ENCODE measurements around the gene ZGLP1. TPM values are rescaled to one million over a fixed set of nuclear protein-coding genes. Genes with fewer than 3 reads are reported as not detected.

ZGLP1 gene
- total RNA-seq, 1 experiment from 2014 or later, result 1.8 TPM

DNA sequence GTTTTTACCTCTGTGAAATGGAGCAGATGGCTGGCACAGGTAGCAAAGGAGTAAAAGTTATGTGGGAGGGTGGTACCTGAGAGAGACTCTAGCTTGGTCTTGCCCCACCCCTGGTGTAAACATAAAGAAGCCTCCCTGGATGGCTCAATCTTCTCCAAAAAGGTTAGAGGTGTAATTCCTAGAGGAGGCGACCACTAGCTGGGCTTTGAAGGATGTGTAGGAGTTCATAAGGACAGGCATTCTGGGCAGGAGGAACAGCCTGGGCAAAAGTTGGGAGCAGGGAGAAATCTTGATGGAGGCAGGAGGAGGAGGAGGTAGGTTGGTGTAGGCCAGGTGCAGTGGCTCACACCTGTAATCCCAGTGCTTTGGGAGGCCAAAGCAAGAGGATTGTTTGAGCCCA lies 30.7 kb downstream of the ZGLP1 start:
- ATAC-seq (no peak), DNase-seq (no peak)
- H3K4me1 ChIP-seq (ENCODE audit: insufficient read depth, low read length), result peaks cover 7% of the 10 kb centered on the region
- H3K36me3 ChIP-seq (ENCODE audit: low read depth, low read length), result no peaks in the 10 kb centered on the region
- ChIA-PET CTCF (no interaction called here), POLR2A (ENCODE audit: unreplicated experiment) (no interaction called here)
- H3K27ac ChIP-seq (ENCODE audit: low read length), result no peak overlapping the region
- intact Hi-C loops (cut with micrococcal nuclease), result no loop called here
- H3K79me2 ChIP-seq (ENCODE audit: low read length), result no peaks in the 10 kb centered on the region
- no peaks in the 10 kb centered on the region for H3F3A ChIP-seq (ENCODE audit: low read length, unreplicated experiment)
- no peaks in the 10 kb centered on the region for H4K20me1 ChIP-seq (ENCODE audit: low read length)
- no peak for TF ChIP-seq EZH2 (IDR thresholded peaks at IDR 0.05; ENCODE audit: low read length, unreplicated experiment)
- no peak for TF ChIP-seq EZH2phosphoT487 (IDR thresholded peaks at IDR 0.05; ENCODE audit: borderline replicate concordance, low read length)
- TF ChIP-seq, protein P1, sequence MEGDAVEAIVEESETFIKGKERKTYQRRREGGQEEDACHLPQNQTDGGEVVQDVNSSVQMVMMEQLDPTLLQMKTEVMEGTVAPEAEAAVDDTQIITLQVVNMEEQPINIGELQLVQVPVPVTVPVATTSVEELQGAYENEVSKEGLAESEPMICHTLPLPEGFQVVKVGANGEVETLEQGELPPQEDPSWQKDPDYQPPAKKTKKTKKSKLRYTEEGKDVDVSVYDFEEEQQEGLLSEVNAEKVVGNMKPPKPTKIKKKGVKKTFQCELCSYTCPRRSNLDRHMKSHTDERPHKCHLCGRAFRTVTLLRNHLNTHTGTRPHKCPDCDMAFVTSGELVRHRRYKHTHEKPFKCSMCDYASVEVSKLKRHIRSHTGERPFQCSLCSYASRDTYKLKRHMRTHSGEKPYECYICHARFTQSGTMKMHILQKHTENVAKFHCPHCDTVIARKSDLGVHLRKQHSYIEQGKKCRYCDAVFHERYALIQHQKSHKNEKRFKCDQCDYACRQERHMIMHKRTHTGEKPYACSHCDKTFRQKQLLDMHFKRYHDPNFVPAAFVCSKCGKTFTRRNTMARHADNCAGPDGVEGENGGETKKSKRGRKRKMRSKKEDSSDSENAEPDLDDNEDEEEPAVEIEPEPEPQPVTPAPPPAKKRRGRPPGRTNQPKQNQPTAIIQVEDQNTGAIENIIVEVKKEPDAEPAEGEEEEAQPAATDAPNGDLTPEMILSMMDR (conservative IDR thresholded peaks at IDR 0.05; ENCODE audit: low read depth, low read length), result no peak
- H2AFZ ChIP-seq (ENCODE audit: low read length), result no peak overlapping the region
- BruUV-seq (replicated peaks), result no TSS peak
- no peak overlapping the region for H3K4me2 ChIP-seq (ENCODE audit: low read length)
- H3K4me3 ChIP-seq (ENCODE audit: low read length), result no peak overlapping the region
- H3K9me2 ChIP-seq (replicated peaks; ENCODE audit: low read length), result no peaks in the 10 kb centered on the region
- no peaks in the 10 kb centered on the region for H3K27me3 ChIP-seq (ENCODE audit: low read length)
- H3K9me3 ChIP-seq (ENCODE audit: low read length), result no peaks in the 10 kb centered on the region
- no peak overlapping the region for H3K9ac ChIP-seq (ENCODE audit: low read length)

DNA sequence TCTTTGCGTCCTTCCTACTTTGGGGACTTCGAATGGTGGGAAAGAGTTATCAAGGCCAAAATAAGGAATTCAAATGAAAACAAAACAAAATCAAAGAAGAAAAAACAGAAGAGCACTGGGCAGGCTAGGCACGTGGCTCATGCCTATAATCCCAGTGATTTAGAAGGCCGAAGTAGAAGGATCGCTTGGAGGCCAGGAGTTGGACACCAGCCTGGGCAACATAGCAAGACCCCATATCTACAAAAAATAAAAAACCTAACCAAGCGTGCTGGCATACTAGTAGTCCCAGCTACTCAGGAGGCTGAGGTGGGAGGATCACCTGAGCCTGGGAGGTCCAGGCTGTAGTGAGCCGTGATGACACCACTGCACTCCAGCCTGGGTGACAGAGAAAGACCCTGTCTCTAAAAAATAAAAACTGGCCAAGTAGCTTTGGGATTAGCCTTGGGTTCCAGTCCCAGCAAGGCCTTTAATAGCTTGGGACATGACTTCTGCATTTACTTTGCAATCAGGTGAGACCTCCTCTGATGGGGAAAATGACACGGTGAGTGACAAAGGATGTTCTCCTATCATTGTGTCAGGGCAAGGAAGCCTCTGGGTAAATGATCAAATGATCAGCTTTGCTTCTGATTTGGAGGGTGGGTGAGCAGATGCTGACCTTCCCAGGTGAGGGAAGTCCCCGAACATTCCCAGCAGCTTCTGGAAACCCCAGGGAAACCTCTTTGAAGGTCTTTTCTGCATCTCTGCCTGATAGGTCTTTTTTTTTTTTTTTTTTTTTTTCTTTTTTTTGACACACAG lies 31.6 kb downstream of the ZGLP1 start:
- TF ChIP-seq EZH2phosphoT487 (IDR thresholded peaks at IDR 0.05; ENCODE audit: borderline replicate concordance, low read length) (no peak), EZH2 (IDR thresholded peaks at IDR 0.05; ENCODE audit: low read length, unreplicated experiment) (no peak)
- TF ChIP-seq, protein P1 (conservative IDR thresholded peaks at IDR 0.05; ENCODE audit: low read depth, low read length), result no peak
- H3K4me1 ChIP-seq (ENCODE audit: insufficient read depth, low read length), result peaks cover 1% of the 10 kb centered on the region
- no peaks in the 10 kb centered on the region for H3K27me3 ChIP-seq (ENCODE audit: low read length)
- no peaks in the 10 kb centered on the region for H3K9me2 ChIP-seq (replicated peaks; ENCODE audit: low read length)
- H2AFZ ChIP-seq (ENCODE audit: low read length), result no peak overlapping the region
- no peaks in the 10 kb centered on the region for H3K9me3 ChIP-seq (ENCODE audit: low read length)
- no peaks in the 10 kb centered on the region for H3F3A ChIP-seq (ENCODE audit: low read length, unreplicated experiment)
- no peak overlapping the region for H3K9ac ChIP-seq (ENCODE audit: low read length)
- no peaks in the 10 kb centered on the region for H4K20me1 ChIP-seq (ENCODE audit: low read length)
- intact Hi-C loops (cut with micrococcal nuclease), result no loop called here
- H3K79me2 ChIP-seq (ENCODE audit: low read length), result no peaks in the 10 kb centered on the region
- no peak overlapping the region for H3K4me2 ChIP-seq (ENCODE audit: low read length)
- no peaks in the 10 kb centered on the region for H3K36me3 ChIP-seq (ENCODE audit: low read depth, low read length)
- DNase-seq (no peak), ATAC-seq (no peak)
- H3K27ac ChIP-seq (ENCODE audit: low read length), result no peak overlapping the region
- POLR2A ChIA-PET (ENCODE audit: unreplicated experiment), result no interaction called here
- CTCF ChIA-PET, result no interaction called here
- H3K4me3 ChIP-seq (ENCODE audit: low read length), result no peak overlapping the region
- no TSS peak for BruUV-seq (replicated peaks)

- H4K20me1 ChIP-seq (ENCODE audit: low read length), result no peaks in the 10 kb centered on the region
- BruUV-seq (replicated peaks), result no TSS peak
- H3K79me2 ChIP-seq (ENCODE audit: low read length), result no peaks in the 10 kb centered on the region
- intact Hi-C loops (cut with micrococcal nuclease), result no loop called here
- no peak overlapping the region for H3K4me3 ChIP-seq (ENCODE audit: low read length)
- H3K4me1 ChIP-seq (ENCODE audit: insufficient read depth, low read length), result peaks cover 22% of the 10 kb centered on the region
- TF ChIP-seq EZH2 (IDR thresholded peaks at IDR 0.05; ENCODE audit: low read length, unreplicated experiment), result no peak
- no peak for TF ChIP-seq EZH2phosphoT487 (IDR thresholded peaks at IDR 0.05; ENCODE audit: borderline replicate concordance, low read length)
- TF ChIP-seq, protein P1 (conservative IDR thresholded peaks at IDR 0.05; ENCODE audit: low read depth, low read length), result no peak
- H3K27me3 ChIP-seq (ENCODE audit: low read length), result no peaks in the 10 kb centered on the region
- no peaks in the 10 kb centered on the region for H3K9me2 ChIP-seq (replicated peaks; ENCODE audit: low read length)
- ATAC-seq (no peak), DNase-seq (no peak)
- no peak overlapping the region for H3K4me2 ChIP-seq (ENCODE audit: low read length)
- no peaks in the 10 kb centered on the region for H3K9me3 ChIP-seq (ENCODE audit: low read length)
- ChIA-PET CTCF (no interaction called here), POLR2A (ENCODE audit: unreplicated experiment) (no interaction called here)
- no peaks in the 10 kb centered on the region for H3K36me3 ChIP-seq (ENCODE audit: low read depth, low read length)
- no peaks in the 10 kb centered on the region for H3F3A ChIP-seq (ENCODE audit: low read length, unreplicated experiment)
- no peak overlapping the region for H3K27ac ChIP-seq (ENCODE audit: low read length)
- H3K9ac ChIP-seq (ENCODE audit: low read length), result no peak overlapping the region
- H2AFZ ChIP-seq (ENCODE audit: low read length), result no peak overlapping the region
These were observed 35.0 kb downstream of the ZGLP1 start for GRCh38 chr19:10274589-10274988.

Data from PC-3 (cell line).